ENCODE results near the gene APCDD1L. TPM values are rescaled to one million over a fixed set of nuclear protein-coding genes. Genes with fewer than 3 reads are reported as not detected.

APCDD1L gene
- total and polyA plus RNA-seq, 2 of the 8 experiments (the other 6 are each of a cell fraction or from before 2014, with no cell fraction given): 0.83 to 3.1 TPM

GRCh38 chr20:58549231-58550209, 34.3 kb upstream of the APCDD1L start (continued):
- no peak for TF ChIP-seq CTBP2 (IDR thresholded peaks at IDR 0.05; ENCODE audit: borderline replicate concordance, insufficient read depth, insufficient read length, low read length)
- TF ChIP-seq EZH2 (IDR thresholded peaks at IDR 0.05; ENCODE audit: low read depth, low read length, severe bottlenecking): no peak
- no peak for TF ChIP-seq SIX5 (IDR thresholded peaks at IDR 0.05; ENCODE audit: low read depth, low read length)
- TF ChIP-seq CBX8 (IDR thresholded peaks at IDR 0.05; ENCODE audit: borderline replicate concordance, low read depth, low read length): no peak
